HepG2 (cell line): ENCODE results near the gene GRIN3B. TPM values are rescaled to one million over a fixed set of nuclear protein-coding genes. Genes with fewer than 3 reads are reported as not detected.

ENCODE experiments used
- CCAR2 ChIP-seq: fragments of 200-400 bp; formaldehyde crosslinking; optimal IDR thresholded peaks from 2 replicates; pipeline ENCODE3; 2018; ENCODE audit warnings: low read depth, mild to moderate bottlenecking, low read length, moderate library complexity
- DNMT1 ChIP-seq: sonication (generic); formaldehyde crosslinking; IDR thresholded peaks from 2 replicates; pipeline ENCODE4 v1.5.1; 2020; ENCODE audit warnings: mild to moderate bottlenecking, missing genetic modification reagents
- GATAD2A ChIP-seq: IDR thresholded peaks from 2 replicates; pipeline ENCODE4 v1.6.1; 2016
- HIVEP1 ChIP-seq: sonication (generic); formaldehyde crosslinking; IDR thresholded peaks from 2 replicates; pipeline ENCODE4 v1.4.0; 2020; ENCODE audit warnings: mild to moderate bottlenecking, missing genetic modification reagents
- KAT8 ChIP-seq: IDR thresholded peaks from 2 replicates; pipeline ENCODE4 v1.6.1; 2016; ENCODE audit warnings: missing genetic modification reagents, missing compliant biosample characterization
- NFKB2 ChIP-seq: sonication (generic); formaldehyde crosslinking; IDR thresholded peaks from 2 replicates; pipeline ENCODE4 v1.4.0; 2020; ENCODE audit warnings: missing genetic modification reagents, borderline replicate concordance
- POGZ ChIP-seq: sonication (generic); formaldehyde crosslinking; IDR thresholded peaks from 2 replicates; pipeline ENCODE4 v1.4.0; 2020; ENCODE audit warnings: mild to moderate bottlenecking, missing genetic modification reagents
- PREB ChIP-seq: sonication (generic); formaldehyde crosslinking; IDR thresholded peaks from 2 replicates; pipeline ENCODE4 v1.4.0; 2020; ENCODE audit warnings: missing genetic modification reagents
- SUZ12 ChIP-seq: fragments of 150-350 bp; IDR thresholded peaks from 2 replicates; pipeline ENCODE4 v1.6.1; 2014; ENCODE audit warnings: low read depth, low read length
- TCF7L2 ChIP-seq: IDR thresholded peaks from 2 replicates; pipeline ENCODE4 v1.6.1; 2011; ENCODE audit warnings: mild to moderate bottlenecking, low read depth, low read length, moderate library complexity
- U2AF2 ChIP-seq: fragments of 200-400 bp; formaldehyde crosslinking; IDR thresholded peaks from 2 replicates; pipeline ENCODE4 v1.6.1; 2017; ENCODE audit warnings: low read depth, mild to moderate bottlenecking, low read length
- ZFP37 ChIP-seq: sonication (generic); formaldehyde crosslinking; IDR thresholded peaks from 2 replicates; pipeline ENCODE4 v1.4.0; 2020; ENCODE audit warnings: missing genetic modification reagents, borderline replicate concordance
- ZNF24 ChIP-seq: fragments of 450-650 bp; IDR thresholded peaks from 2 replicates; pipeline ENCODE4 v1.6.1; 2017; ENCODE audit warnings: antibody characterized with exemption, mild to moderate bottlenecking
- ZNF451 ChIP-seq: sonication (generic); formaldehyde crosslinking; IDR thresholded peaks from 2 replicates; pipeline ENCODE4 v1.5.0; 2020; ENCODE audit warnings: mild to moderate bottlenecking, missing genetic modification reagents
- ZNF598 ChIP-seq: sonication (generic); formaldehyde crosslinking; IDR thresholded peaks from 2 replicates; pipeline ENCODE4 v1.5.1; 2020; ENCODE audit warnings: mild to moderate bottlenecking, missing genetic modification reagents, borderline replicate concordance
- ZNF782 ChIP-seq: sonication (generic); formaldehyde crosslinking; IDR thresholded peaks from 2 replicates; pipeline ENCODE4 v1.4.0; 2020; ENCODE audit warnings: missing genetic modification reagents, mild to moderate bottlenecking, borderline replicate concordance
- polyA plus RNA-seq, 8 experiments: library from polyadenylated mRNA; depleted of rRNA in 3 of 8; stranded (reverse) in 7 of 8; unstranded in 1 of 8; fragments of >200 nt; fragmentation: Illumina TruSeq in 4 of 8; extraction: Trizol in 4 of 8; gene quantifications; 2 replicates each; pipeline versions ENCODE4 v1.2.1 to v1.2.3, GENCODE V29; 2011 to 2016; ENCODE audit warnings: low read depth in 4 of 8, missing spikeins in 1 of 8, mixed read lengths in 1 of 8; ENCODE audit not compliant: insufficient read depth in 1 of 8
- total RNA-seq, 5 experiments: library from RNA; depleted of rRNA; stranded (reverse); fragments of >200 nt; fragmentation: Illumina TruSeq; extraction: Trizol; gene quantifications; 2 replicates each; pipeline ENCODE4 v1.2.3, GENCODE V29; 2016; ENCODE audit warnings: low read depth in 1 of 5
- TF ChIP-seq, protein P1 (sequence below): sonication (generic); formaldehyde crosslinking; IDR thresholded peaks from 2 replicates; pipeline ENCODE4 v1.5.0; 2020; ENCODE audit warnings: mild to moderate bottlenecking, missing genetic modification reagents
- TF ChIP-seq, protein P2 (sequence below): sonication (generic); formaldehyde crosslinking; IDR thresholded peaks from 2 replicates; pipeline ENCODE4 v1.4.0; 2020; ENCODE audit warnings: missing genetic modification reagents
- TF ChIP-seq, protein P3 (sequence below): sonication (generic); formaldehyde crosslinking; IDR thresholded peaks from 2 replicates; pipeline ENCODE4 v1.4.0; 2020; ENCODE audit warnings: missing genetic modification reagents; ENCODE audit errors: not compliant biosample characterization
- TF ChIP-seq, protein P4 (sequence below): sonication (generic); formaldehyde crosslinking; IDR thresholded peaks from 2 replicates; pipeline ENCODE4 v1.5.1; 2020; ENCODE audit warnings: mild to moderate bottlenecking, missing genetic modification reagents, moderate library complexity
- TF ChIP-seq, protein P5 (sequence below): sonication (generic); formaldehyde crosslinking; IDR thresholded peaks from 2 replicates; pipeline ENCODE4 v1.9.0; 2022; ENCODE audit warnings: low read depth, missing genetic modification reagents

The GRIN3B gene
- total and polyA plus RNA-seq, 2 of the 13 experiments (the other 11 are each of a cell fraction or from before 2014, with no cell fraction given) = 0.07 to 0.20 TPM

- TF ChIP-seq PREB (CRISPR knock-in tag) = no peak
- peak; percentile 83; the same call in 1 of the 2 replicates for TF ChIP-seq NFKB2 (CRISPR knock-in tag)
- TF ChIP-seq U2AF2 = no peak
- no peak; the same call in 1 of the 2 replicates for TF ChIP-seq ZNF598 (CRISPR knock-in tag)
- TF ChIP-seq, protein P1, sequence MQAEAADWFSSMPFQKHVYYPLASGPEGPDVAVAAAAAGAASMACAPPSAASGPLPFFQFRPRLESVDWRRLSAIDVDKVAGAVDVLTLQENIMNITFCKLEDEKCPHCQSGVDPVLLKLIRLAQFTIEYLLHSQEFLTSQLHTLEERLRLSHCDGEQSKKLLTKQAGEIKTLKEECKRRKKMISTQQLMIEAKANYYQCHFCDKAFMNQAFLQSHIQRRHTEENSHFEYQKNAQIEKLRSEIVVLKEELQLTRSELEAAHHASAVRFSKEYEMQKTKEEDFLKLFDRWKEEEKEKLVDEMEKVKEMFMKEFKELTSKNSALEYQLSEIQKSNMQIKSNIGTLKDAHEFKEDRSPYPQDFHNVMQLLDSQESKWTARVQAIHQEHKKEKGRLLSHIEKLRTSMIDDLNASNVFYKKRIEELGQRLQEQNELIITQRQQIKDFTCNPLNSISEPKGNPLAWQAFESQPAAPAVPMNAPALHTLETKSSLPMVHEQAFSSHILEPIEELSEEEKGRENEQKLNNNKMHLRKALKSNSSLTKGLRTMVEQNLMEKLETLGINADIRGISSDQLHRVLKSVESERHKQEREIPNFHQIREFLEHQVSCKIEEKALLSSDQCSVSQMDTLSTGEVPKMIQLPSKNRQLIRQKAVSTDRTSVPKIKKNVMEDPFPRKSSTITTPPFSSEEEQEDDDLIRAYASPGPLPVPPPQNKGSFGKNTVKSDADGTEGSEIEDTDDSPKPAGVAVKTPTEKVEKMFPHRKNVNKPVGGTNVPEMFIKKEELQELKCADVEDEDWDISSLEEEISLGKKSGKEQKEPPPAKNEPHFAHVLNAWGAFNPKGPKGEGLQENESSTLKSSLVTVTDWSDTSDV (CRISPR knock-in tag) = no peak; the same call in 1 of the 2 replicates
- TF ChIP-seq CCAR2 = no peak
- 0 out of 2 replicates have a peak, but pooled peaks have one; percentile 22 for TF ChIP-seq HIVEP1 (CRISPR knock-in tag)
- no peak for TF ChIP-seq TCF7L2
- peak; percentile 43; the same call in 1 of the 2 replicates for TF ChIP-seq ZNF451
- TF ChIP-seq, protein P2, sequence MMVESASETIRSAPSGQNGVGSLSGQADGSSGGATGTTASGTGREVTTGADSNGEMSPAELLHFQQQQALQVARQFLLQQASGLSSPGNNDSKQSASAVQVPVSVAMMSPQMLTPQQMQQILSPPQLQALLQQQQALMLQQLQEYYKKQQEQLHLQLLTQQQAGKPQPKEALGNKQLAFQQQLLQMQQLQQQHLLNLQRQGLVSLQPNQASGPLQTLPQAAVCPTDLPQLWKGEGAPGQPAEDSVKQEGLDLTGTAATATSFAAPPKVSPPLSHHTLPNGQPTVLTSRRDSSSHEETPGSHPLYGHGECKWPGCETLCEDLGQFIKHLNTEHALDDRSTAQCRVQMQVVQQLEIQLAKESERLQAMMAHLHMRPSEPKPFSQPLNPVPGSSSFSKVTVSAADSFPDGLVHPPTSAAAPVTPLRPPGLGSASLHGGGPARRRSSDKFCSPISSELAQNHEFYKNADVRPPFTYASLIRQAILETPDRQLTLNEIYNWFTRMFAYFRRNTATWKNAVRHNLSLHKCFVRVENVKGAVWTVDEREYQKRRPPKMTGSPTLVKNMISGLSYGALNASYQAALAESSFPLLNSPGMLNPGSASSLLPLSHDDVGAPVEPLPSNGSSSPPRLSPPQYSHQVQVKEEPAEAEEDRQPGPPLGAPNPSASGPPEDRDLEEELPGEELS (CRISPR knock-in tag) = 0 out of 2 replicates have a peak, but pooled peaks have one; percentile 26
- TF ChIP-seq ZFP37 (CRISPR knock-in tag) = peak; percentile 71; the same call in 1 of the 2 replicates
- TF ChIP-seq, protein P3, sequence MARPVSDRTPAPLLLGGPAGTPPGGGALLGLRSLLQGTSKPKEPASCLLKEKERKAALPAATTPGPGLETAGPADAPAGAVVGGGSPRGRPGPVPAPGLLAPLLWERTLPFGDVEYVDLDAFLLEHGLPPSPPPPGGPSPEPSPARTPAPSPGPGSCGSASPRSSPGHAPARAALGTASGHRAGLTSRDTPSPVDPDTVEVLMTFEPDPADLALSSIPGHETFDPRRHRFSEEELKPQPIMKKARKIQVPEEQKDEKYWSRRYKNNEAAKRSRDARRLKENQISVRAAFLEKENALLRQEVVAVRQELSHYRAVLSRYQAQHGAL = no peak
- no peak; the same call in 1 of the 2 replicates for TF ChIP-seq DNMT1 (CRISPR knock-in tag)
- TF ChIP-seq ZNF782 (CRISPR knock-in tag) = no peak
- no peak for TF ChIP-seq GATAD2A (CRISPR knock-in tag)
- TF ChIP-seq, protein P4, sequence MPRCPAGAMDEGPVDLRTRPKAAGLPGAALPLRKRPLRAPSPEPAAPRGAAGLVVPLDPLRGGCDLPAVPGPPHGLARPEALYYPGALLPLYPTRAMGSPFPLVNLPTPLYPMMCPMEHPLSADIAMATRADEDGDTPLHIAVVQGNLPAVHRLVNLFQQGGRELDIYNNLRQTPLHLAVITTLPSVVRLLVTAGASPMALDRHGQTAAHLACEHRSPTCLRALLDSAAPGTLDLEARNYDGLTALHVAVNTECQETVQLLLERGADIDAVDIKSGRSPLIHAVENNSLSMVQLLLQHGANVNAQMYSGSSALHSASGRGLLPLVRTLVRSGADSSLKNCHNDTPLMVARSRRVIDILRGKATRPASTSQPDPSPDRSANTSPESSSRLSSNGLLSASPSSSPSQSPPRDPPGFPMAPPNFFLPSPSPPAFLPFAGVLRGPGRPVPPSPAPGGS (CRISPR knock-in tag) = peak; percentile 91
- no peak for TF ChIP-seq ZNF24
- TF ChIP-seq KAT8 (CRISPR knock-in tag) = no peak
- TF ChIP-seq SUZ12 = no peak
- TF ChIP-seq POGZ (CRISPR knock-in tag) = no peak
- TF ChIP-seq, protein P5, sequence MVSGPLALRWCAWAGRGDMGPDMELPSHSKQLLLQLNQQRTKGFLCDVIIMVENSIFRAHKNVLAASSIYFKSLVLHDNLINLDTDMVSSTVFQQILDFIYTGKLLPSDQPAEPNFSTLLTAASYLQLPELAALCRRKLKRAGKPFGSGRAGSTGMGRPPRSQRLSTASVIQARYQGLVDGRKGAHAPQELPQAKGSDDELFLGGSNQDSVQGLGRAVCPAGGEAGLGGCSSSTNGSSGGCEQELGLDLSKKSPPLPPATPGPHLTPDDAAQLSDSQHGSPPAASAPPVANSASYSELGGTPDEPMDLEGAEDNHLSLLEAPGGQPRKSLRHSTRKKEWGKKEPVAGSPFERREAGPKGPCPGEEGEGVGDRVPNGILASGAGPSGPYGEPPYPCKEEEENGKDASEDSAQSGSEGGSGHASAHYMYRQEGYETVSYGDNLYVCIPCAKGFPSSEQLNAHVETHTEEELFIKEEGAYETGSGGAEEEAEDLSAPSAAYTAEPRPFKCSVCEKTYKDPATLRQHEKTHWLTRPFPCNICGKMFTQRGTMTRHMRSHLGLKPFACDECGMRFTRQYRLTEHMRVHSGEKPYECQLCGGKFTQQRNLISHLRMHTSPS (CRISPR knock-in tag) = peak; percentile 36; the same call in 1 of the 2 replicates
These were observed 46.0 kb downstream of the GRIN3B start (continued) for GRCh38 chr19:1046117-1046626.
